Measurements from ENCODE around the gene FAM219B. TPM values are rescaled to one million over a fixed set of nuclear protein-coding genes. Genes with fewer than 3 reads are reported as not detected.

Gene FAM219B
- total RNA-seq, 1 donor, result 41.5 TPM

- no peak for TF ChIP-seq CTCF (IDR thresholded peaks at IDR 0.05; ENCODE audit: insufficient read depth, low read depth, low read length)
- DNase-seq (ENCODE audit: low read depth), result no peak
- peak overlapping the region; percentile 79 for H3K4me3 ChIP-seq (ENCODE audit: low read depth, low read length)
Observed at GRCh38 chr15:74873756-74874424, 32.8 kb downstream of the FAM219B start.

GRCh38 chr15:74873036-74873755 lies 33.5 kb downstream of the FAM219B start, which contains the start of gene SCAMP2:
SCAMP2 (minus strand) TSS chr15:74873365; CDS start chr15:74873255, 110 bp downstream.
- DNase-seq (ENCODE audit: low read depth), result peak; percentile 95
- peak within 1 kb of the TSS; percentile 79 for H3K4me3 ChIP-seq (ENCODE audit: low read depth, low read length)
- TF ChIP-seq CTCF (IDR thresholded peaks at IDR 0.05; ENCODE audit: insufficient read depth, low read depth, low read length), result no peak

- no peak for TF ChIP-seq CTCF (IDR thresholded peaks at IDR 0.05; ENCODE audit: insufficient read depth, low read depth, low read length)
- peak overlapping the region; percentile 79 for H3K4me3 ChIP-seq (ENCODE audit: low read depth, low read length)
- no peak for DNase-seq (ENCODE audit: low read depth)
Observed at GRCh38 chr15:74872702-74873035, 34.0 kb downstream of the FAM219B start.

GRCh38 chr15:74870436-74871215 lies 36.0 kb downstream of the FAM219B start:
- H3K4me3 ChIP-seq (ENCODE audit: low read depth, low read length), result no peak overlapping the region
- TF ChIP-seq CTCF (IDR thresholded peaks at IDR 0.05; ENCODE audit: insufficient read depth, low read depth, low read length), result no peak
- DNase-seq (ENCODE audit: low read depth), result peak; percentile 62

- H3K4me3 ChIP-seq (ENCODE audit: low read depth, low read length), result no peak overlapping the region
- TF ChIP-seq CTCF (IDR thresholded peaks at IDR 0.05; ENCODE audit: insufficient read depth, low read depth, low read length), result no peak
- peak; percentile 50 for DNase-seq (ENCODE audit: low read depth)
Observed at GRCh38 chr15:74869726-74870407, 36.8 kb downstream of the FAM219B start.

- DNase-seq (ENCODE audit: low read depth), result no peak
- H3K4me3 ChIP-seq (ENCODE audit: low read depth, low read length), result no peak overlapping the region
- TF ChIP-seq CTCF (IDR thresholded peaks at IDR 0.05; ENCODE audit: insufficient read depth, low read depth, low read length), result no peak
Observed at GRCh38 chr15:74869372-74869725, 37.3 kb downstream of the FAM219B start.
